HG03196 (cell line): ENCODE data around the gene TIFAB.

Experiments used
- ATAC-seq: cut with Tn5 transposase; IDR thresholded peaks from one replicate; pipeline ENCODE4 v1.9.1; 2021; ENCODE audit not compliant: unreplicated experiment

The TIFAB gene

DNA sequence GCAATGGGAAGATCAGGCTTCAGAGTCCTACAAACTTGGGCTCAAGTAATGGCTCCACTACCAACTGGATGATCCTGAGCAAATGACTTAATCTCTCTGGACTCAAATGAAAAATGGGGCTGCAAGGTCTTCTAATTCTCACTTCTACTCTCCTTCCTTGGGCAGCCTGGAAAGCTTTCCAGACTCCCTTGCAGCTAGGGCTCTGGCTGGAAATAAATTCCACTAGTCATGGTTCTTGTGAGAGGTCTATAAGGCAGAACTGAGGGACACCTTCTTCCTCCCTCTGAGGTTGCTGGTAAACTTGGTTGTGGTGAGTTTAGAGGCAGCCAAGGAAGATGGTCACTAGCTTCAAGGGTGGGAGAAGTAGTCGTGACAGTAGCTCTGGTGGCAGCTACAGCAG lies 23.6 kb downstream of the TIFAB start:
- no peak for ATAC-seq

DNA sequence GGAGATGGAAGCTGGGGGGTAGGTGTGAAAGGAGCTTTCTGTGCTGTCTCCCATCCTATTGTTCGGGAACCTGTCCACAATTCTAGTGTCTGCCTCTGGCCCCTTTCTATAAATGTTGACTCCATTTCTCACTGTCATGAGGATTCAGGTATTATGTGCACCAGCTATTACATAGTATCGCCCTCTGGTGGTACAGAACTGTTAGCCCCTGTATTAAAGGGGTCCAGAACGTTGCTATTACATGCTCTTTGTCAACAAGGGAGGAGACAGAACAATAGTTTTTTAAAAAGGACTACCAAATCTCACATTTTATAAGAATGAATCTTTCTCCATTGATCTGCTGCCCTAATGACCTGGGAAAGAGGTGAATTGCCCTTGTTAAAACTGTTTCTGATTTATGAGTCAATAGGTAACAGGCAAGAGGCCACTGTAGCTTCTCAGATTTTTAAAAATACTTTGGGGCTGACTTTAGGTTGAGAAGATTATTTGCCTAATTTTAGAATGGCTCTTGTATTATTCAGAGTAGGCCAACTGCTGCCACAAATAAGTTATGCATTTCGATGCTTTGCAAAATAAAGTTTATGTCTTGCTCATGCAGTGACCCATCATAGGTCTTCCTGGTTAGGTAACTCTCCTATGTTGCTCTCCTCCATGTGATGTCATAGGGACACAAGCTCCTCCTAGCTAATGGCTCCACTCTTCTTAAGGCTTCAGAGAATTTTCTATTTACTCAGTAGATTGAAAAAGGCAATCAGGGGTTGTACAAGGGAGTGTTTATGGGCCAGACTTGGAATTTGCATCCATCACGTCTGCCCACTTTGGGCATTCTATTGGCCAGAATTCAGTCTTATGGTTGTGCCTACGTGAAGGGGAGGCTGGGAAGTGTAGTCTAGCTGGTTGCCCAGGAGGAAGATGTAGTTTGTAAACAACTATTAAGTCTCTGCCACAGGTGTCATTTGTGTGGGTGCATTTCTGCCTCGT lies 25.8 kb downstream of the TIFAB start:
- ATAC-seq: peak; percentile 83

DNA sequence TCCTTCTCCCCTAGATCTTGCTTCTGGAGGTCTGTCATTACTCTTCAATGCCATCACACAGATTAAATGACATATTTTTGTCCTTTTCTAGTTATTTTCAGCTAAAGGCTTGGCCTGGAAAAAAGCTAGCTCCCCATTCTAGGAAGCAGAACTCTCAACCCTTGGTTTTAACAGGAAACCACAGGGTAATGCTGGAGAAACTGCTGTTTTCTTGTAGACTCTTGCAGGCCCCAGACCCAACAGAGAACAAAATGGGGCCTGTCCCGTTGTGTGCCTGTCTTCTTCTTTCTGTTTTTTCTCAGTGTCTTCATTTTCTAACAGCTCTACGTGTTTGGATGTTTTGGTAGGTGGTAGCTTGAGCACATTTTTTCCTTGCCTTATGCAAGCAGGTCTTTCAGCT lies 26.5 kb downstream of the TIFAB start:
- no peak for ATAC-seq

DNA sequence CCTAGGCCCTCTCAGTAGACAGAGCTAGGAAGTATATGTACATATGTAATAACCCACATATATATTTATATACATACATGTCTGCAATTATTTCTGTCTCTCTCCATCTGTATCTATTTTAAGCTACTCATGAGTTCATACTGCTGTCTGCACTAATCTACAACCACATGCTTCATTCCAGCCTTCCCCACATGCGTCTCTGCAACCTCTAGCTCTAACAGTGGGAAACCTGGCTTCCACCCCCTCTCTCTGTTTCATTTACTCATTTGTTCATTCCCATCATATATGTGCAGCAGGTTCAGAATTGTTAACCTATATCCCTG lies 28.3 kb downstream of the TIFAB start:
- ATAC-seq: no peak

DNA sequence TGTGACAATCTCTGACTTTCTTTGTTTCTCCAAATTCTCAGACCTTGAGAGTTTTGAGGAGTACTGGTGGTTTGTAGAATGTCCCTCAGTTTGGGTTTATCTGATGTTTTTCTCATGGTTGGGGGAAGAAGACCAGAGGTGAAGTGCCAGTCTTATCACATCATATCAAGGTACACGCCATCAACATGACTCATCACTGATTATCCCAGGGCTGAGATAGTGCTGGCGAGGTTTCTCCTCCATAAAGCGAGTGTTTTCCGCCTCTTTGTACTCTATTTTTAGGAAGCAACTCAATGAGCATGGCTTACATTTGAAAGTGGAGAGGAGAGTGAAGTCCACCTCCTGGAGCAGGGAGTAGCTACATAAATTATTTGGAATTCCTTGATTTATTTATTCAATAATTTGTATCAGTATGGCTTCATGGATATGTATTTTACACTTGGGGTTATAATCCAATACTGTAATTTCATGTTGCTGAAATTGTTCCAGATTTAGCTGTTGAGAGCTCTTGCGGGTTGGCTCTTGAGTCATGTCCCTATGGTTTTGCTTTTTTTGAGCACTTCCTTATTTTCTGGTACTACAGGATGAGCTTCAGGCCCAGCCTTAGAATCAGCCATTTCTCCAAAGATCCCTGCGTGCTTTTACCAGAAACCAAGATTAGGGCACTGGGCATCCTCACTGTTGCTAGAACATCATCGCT lies 28.9 kb downstream of the TIFAB start:
- ATAC-seq: no peak

DNA sequence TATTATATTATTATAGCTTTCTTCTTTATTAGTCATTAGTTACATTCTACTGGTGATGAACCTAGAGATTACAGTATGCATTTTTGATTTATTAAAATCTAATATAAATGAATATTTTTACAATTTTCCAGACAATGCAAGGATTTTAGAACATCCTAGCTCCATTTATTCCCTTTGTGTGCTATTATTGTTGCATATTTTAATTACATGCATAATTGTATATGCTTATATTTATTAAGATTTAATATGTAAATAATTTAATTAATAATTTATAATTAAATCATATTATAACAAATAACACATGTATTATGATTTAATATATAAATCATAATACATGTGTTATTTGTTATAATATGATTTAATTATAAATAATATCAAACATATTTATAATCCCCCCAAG lies 29.7 kb downstream of the TIFAB start:
- no peak for ATAC-seq

DNA sequence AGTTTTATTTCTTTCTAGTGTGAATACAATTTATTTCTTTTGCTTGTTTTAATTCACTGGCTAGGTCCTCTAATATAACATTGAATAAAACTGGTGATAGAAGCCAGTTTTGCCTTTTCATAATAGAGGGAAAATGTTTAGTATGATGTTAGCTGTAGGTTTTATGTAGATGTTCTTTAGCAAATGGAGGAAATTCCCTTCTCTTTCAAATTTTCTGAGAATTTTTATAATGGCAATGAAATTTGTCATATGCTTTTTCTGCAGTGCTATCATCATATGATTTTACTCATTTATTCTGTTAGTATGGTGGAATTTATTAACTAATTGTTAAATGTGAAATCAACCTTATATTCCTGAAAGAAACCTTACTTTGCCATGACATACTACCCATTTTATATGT lies 35.1 kb downstream of the TIFAB start:
- ATAC-seq: no peak

DNA sequence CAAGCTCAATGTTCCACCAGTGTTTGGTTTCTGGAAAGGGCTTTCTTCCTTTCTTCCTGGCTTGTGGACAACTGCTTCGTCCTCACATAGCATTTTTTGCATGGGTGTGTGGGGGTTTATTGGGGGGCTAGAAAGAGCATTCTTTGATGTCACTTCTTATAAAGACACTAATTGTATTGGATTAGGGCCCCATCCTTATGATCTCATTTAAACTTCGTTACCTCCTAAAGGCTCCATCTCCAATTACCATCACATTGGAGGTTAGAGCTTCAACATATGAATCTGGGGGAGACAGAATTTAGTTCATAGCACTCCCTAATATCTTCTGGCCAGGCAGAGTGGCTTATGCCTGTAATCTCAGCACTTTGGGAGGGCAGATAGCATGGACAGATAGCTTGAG lies 47.1 kb downstream of the TIFAB start:
- ATAC-seq: no peak

DNA sequence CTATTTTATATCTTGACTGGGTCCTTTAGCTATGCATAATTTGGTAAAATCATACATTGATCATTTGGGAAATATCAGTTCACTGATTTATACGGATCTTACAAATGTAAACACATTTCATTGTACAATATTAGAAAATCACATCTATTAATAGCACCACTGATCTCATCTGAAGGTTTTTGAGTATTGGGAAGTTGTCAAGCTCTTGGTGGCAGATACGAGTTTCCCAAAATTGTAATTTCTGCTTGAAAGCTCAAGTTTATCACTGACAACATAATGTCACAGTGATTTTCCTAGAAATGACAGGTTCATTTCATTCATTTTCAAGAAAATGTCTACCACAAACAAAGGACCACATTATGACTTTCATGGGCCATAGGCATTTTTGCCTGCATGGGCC lies 50.1 kb downstream of the TIFAB start:
- no peak for ATAC-seq

DNA sequence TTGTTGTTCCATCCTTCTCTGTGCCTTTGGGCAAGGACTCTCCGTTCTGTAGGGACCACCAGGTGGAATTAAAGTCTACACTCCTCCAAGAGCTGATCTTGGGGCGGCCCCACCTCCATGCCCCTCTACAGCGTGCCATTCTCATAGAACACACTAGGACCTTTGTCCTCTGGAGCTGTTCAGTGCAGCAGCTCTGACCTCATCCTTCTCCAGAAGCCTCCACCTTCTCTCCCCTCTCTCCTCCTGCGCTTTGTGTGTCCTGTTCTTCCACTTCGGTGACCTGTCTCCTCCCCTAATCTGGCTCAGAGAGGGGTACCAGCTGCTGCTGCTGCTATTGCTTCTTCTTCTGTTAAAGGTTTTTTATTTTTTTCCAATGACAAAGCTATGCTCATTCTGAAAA lies 51.3 kb downstream of the TIFAB start:
- ATAC-seq: no peak

DNA sequence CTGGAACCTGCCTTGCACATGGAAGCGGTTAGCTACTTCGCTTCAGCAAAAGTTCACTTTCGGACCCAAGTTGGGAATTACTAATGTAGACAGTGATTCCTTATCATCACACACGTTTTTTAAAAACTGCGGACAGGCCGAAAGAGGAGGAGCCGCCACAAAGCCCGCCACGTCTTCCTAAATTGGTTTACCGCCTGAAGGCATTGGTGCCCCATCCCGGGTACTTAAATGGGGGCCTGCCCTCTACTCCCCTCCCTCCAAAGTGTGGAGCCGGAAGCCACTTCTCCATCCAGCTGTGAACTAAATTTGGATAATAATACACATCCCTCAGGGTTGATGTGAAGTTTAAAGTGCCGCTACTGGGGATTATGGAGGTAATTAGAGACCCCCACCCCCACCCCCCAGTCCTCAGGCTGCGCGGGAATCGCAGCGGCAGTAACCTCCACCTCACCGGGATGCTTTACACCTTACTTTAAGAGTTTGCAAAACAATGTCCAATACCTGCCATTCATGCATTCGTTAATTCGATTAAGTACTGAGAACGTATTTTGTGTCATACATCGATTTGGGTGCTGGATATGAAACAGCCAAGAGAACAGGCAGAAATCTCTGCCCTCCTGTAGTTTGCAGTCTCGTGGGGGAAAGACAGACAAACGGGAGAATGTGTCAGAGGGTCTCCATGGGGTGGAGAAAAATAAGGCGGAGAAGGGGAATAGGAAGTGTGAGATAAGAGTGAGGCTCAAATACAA lies 52.2 kb downstream of the TIFAB start:
- no peak for ATAC-seq

DNA sequence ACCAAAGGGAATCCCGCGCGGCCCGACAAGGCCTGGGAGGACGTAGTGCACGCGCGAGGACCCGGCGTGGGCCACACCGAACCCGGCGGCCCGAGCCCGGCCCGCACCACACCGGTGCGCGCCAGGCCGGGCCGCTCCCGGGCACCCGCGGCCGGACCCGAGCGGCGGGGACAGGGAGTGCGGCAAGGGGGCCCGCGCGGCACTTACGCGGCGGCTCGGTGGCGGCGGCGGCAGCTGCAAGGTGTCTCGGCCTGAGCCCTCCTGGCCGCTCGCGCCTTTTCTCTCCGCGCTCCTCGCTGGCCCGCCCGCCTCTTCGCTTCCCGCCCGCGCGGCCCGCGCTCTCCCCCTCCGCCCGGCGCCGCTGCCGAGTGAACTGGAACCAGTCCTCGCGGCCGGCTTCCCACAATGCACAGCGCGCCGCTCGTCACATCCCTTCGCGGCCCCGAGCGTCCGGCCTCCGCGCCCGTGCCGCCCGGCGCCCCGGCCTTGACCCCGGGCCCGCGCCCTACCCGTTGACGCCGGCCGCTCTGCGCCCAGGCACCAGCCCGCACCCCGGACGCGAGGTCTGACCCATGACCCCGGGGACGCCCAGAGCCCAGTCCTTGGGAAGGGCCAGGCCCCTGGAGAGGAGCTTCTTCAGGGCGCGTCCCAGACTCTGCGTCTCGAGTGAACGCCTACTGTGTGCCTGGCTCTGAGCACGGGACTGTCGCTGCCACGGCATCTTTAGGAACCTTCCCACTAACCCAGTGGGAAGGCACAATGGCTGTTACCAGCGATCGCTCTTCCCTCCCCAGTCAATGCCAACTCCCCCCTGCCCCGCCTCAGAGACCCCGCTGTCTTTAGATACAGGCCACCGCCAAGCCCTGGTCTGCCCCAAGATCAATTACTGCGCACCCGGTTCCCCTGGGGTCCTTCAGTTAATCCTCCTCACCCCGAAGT lies 53.0 kb downstream of the TIFAB start, which contains the start of gene MACROH2A1:
TSS of gene MACROH2A1 (minus strand) at position 377 of the 939 bp plus-strand sequence. CDS start 10,138 bp downstream, outside the sequence.
- peak; percentile 85 for ATAC-seq

DNA sequence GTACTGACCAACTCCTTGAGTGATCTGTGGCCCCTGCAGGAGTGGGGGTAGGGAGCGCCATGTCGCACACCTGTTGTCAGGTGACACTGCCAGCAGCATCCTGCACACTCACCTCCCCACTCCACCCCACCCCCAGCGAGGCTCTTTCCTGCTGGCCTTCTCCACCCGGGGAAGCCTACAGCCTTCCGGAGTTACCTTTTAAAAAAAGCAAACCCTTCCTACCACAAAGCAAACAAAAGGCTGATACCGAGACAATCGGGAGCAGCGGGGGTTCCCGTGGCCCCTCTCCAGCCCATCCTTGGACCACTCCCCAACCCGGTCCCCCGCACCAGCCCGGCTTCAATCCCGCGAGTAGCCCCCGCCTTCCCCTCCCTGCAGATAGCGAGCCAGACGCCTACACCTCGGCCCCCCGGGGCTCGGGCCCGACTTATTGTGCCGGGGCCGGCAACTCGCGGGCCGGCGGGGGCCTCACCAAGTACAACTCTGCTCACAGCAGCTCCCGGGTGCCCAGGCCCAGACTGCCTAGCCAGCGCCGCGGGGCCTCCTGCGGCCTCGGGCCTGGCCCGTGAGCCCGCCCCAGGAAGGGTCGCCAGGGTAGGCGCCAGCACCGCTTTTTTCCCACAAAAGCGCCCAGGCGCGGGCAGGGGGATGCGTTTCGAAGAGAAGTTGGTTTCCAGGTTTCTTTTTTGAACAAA lies 53.8 kb downstream of the TIFAB start:
- ATAC-seq: no peak
